H1 (cell line): Measurements from ENCODE around the gene ANKRD66. TPM values are rescaled to one million over a fixed set of nuclear protein-coding genes. Genes with fewer than 3 reads are reported as not detected.
A peak's percentile ranks its signal among the peaks of the same experiment; 100 is the strongest.

ENCODE experiments used
- CTCF ChIA-PET: fragments of 300-600 bp; sonication (Branson Sonifier 250); formaldehyde crosslinking; loops from one replicate; lab custom pipeline; 2021; ENCODE audit not compliant: partially characterized antibody; lab: Charles Lee
- POLR2A ChIA-PET: fragments of 300-600 bp; sonication (Branson Sonifier 250); formaldehyde crosslinking; loops from one replicate; lab custom pipeline; 2021; ENCODE audit warnings: inconsistent platforms; ENCODE audit not compliant: partially characterized antibody; lab: Charles Lee
- DNase-seq, 2 experiments: peaks; one replicate each; pipeline versions ENCODE4 v3.0.0 to v3.0.0-alpha.2; 2010 to 2022; ENCODE audit warnings: low spot score in 2 of 2, low read depth in 1 of 2, mixed read lengths in 1 of 2
- FAIRE-seq: peaks from 2 replicates; lab custom pipeline; 2011; peaks lifted over from hg19 to GRCh38; lab: Jason Lieb, UNC
- H2AFZ ChIP-seq: 2 replicates; pipeline ENCODE4 v1.8.1; 2012; ENCODE audit warnings: low read length, inconsistent platforms
- H2AK5ac ChIP-seq: 2 replicates; pipeline ENCODE4 v1.6.1; 2013; ENCODE audit warnings: low read depth, low read length
- H2BK120ac ChIP-seq: replicated peaks from 2 replicates; pipeline ENCODE3; 2013; ENCODE audit warnings: low read depth, low read length, inconsistent platforms
- H2BK12ac ChIP-seq: 2 replicates; pipeline ENCODE4 v1.6.1; 2013; ENCODE audit warnings: low read depth, low read length
- H2BK15ac ChIP-seq: 2 replicates; pipeline ENCODE4 v1.6.1; 2013; ENCODE audit warnings: low read length
- H2BK20ac ChIP-seq: 2 replicates; pipeline ENCODE4 v1.6.1; 2013; ENCODE audit warnings: low read length
- H2BK5ac ChIP-seq: 2 replicates; pipeline ENCODE4 v1.6.1; 2013; ENCODE audit warnings: low read depth, low read length
- H3K14ac ChIP-seq: 2 replicates; pipeline ENCODE4 v1.6.1; 2013; ENCODE audit warnings: inconsistent platforms; ENCODE audit not compliant: insufficient read length
- H3K18ac ChIP-seq: 2 replicates; pipeline ENCODE4 v1.6.1; 2013; ENCODE audit warnings: low read length; ENCODE audit errors: extremely low read depth
- H3K23ac ChIP-seq: 2 replicates; pipeline ENCODE4 v1.6.1; 2013; ENCODE audit warnings: inconsistent platforms; ENCODE audit not compliant: insufficient read length
- H3K23me2 ChIP-seq: 2 replicates; pipeline ENCODE4 v1.6.1; 2013; ENCODE audit warnings: low read depth, low read length
- H3K27ac ChIP-seq: 2 replicates; pipeline ENCODE4 v1.6.1; 2011; ENCODE audit warnings: low read depth, low read length, inconsistent platforms
- H3K27me3 ChIP-seq, 4 experiments: replicated peaks in 1 of 4; 1 replicate in 1 of 4; 2 replicates in 3 of 4; pipeline versions ENCODE4 v1.6.1 to v1.8.1; 2011 to 2013; ENCODE audit warnings: low read length in 3 of 4, mild to moderate bottlenecking in 3 of 4, inconsistent platforms in 2 of 4, mixed read lengths in 2 of 4, moderate library complexity in 1 of 4; ENCODE audit not compliant: control insufficient read depth in 3 of 4, insufficient read depth in 3 of 4; ENCODE audit errors: extremely low read depth in 1 of 4
- H3K36me3 ChIP-seq, 4 experiments: 2 replicates each; pipeline versions ENCODE4 v1.6.1 to v1.8.1; 2011 to 2013; ENCODE audit warnings: mild to moderate bottlenecking in 4 of 4, low read length in 3 of 4, moderate library complexity in 2 of 4, control low read depth in 1 of 4, inconsistent platforms in 1 of 4; ENCODE audit not compliant: insufficient read depth in 4 of 4, control insufficient read depth in 2 of 4
- H3K4ac ChIP-seq: replicated peaks from 2 replicates; pipeline ENCODE3; 2013; ENCODE audit warnings: low read length, low read depth, mixed read lengths, inconsistent platforms; ENCODE audit not compliant: insufficient read length
- H3K4me1 ChIP-seq, 4 experiments: replicated peaks in 1 of 4; 1 replicate in 1 of 4; 2 replicates in 3 of 4; pipeline versions ENCODE4 v1.6.1 to v1.8.1; 2011 to 2013; ENCODE audit warnings: low read length in 3 of 4, inconsistent platforms in 2 of 4, mixed read lengths in 1 of 4; ENCODE audit not compliant: insufficient read depth in 4 of 4, control insufficient read depth in 3 of 4
- H3K4me2 ChIP-seq, 2 experiments: 2 replicates each; pipeline versions ENCODE4 v1.6.1 to v1.8.1; 2011 to 2013; ENCODE audit warnings: low read depth in 2 of 2, low read length in 2 of 2, control low read depth in 1 of 2, inconsistent platforms in 1 of 2, mild to moderate bottlenecking in 1 of 2; ENCODE audit not compliant: insufficient read depth in 1 of 2
- H3K4me3 ChIP-seq, 4 experiments: fragments of 200-600, 300-600 bp in 1 of 4; sonication (generic), shearing (Covaris generic), sonication (Bioruptor Twin) in 1 of 4; 2 replicates each; pipeline versions ENCODE4 v1.5.1 to v1.8.1; 2011 to 2016; ENCODE audit warnings: low read length in 4 of 4, low read depth in 3 of 4, control low read depth in 2 of 4, inconsistent platforms in 2 of 4, mild to moderate bottlenecking in 2 of 4, mixed read lengths in 1 of 4, moderate library complexity in 1 of 4; ENCODE audit not compliant: insufficient read depth in 2 of 4; ENCODE audit errors: extremely low read depth in 1 of 4
- H3K56ac ChIP-seq: replicated peaks from 2 replicates; pipeline ENCODE3; 2013; ENCODE audit warnings: low read depth, mild to moderate bottlenecking, mixed read lengths, low read length, inconsistent platforms; ENCODE audit not compliant: insufficient read length
- H3K79me1 ChIP-seq: 2 replicates; pipeline ENCODE4 v1.6.1; 2013; ENCODE audit warnings: low read depth, low read length, control low read depth
- H3K79me2 ChIP-seq, 2 experiments: 2 replicates each; pipeline versions ENCODE4 v1.6.1 to v1.8.1; 2012 to 2013; ENCODE audit warnings: low read length in 2 of 2, mild to moderate bottlenecking in 2 of 2, inconsistent platforms in 1 of 2; ENCODE audit not compliant: insufficient read depth in 2 of 2, control insufficient read depth in 1 of 2
- H3K9ac ChIP-seq, 4 experiments: replicated peaks in 1 of 4; 1 replicate in 1 of 4; 2 replicates in 3 of 4; pipeline versions ENCODE4 v1.6.1 to v1.8.1; 2011 to 2013; ENCODE audit warnings: low read depth in 3 of 4, low read length in 3 of 4, control low read depth in 2 of 4, mild to moderate bottlenecking in 2 of 4, moderate library complexity in 2 of 4, inconsistent platforms in 1 of 4; ENCODE audit errors: extremely low read depth in 1 of 4
- H3K9me3 ChIP-seq, 2 experiments: 2 replicates each; pipeline versions ENCODE4 v1.6.1 to v1.8.1; 2012 to 2013; ENCODE audit warnings: mild to moderate bottlenecking in 2 of 2, moderate library complexity in 2 of 2, control low read depth in 1 of 2, inconsistent platforms in 1 of 2, low read depth in 1 of 2, low read length in 1 of 2, mixed read lengths in 1 of 2; ENCODE audit not compliant: insufficient read depth in 2 of 2
- H4K20me1 ChIP-seq, 2 experiments: replicated peaks in 1 of 2; 2 replicates each; pipeline versions ENCODE3 to v1.8.1; 2011 to 2013; ENCODE audit warnings: inconsistent platforms in 2 of 2, low read length in 2 of 2, mild to moderate bottlenecking in 1 of 2; ENCODE audit not compliant: insufficient read depth in 2 of 2, control insufficient read depth in 1 of 2
- H4K5ac ChIP-seq: 2 replicates; pipeline ENCODE4 v1.6.1; 2013; ENCODE audit warnings: low read length, low read depth, mixed read lengths, inconsistent platforms; ENCODE audit not compliant: insufficient read length
- H4K8ac ChIP-seq: 2 replicates; pipeline ENCODE4 v1.8.0; 2013; ENCODE audit warnings: mild to moderate bottlenecking, moderate library complexity, low read length, inconsistent platforms; ENCODE audit not compliant: insufficient read depth; ENCODE audit errors: extremely low read depth
- H4K91ac ChIP-seq: replicated peaks from 2 replicates; pipeline ENCODE3; 2013; ENCODE audit warnings: low read length, mixed read lengths, inconsistent platforms; ENCODE audit not compliant: insufficient read length
- ASH2L ChIP-seq: fragments of 200-600, 300-600 bp; sonication (generic); IDR thresholded peaks from one replicate; pipeline ENCODE4 v1.7.1; 2017; ENCODE audit warnings: low read length
- KDM4A ChIP-seq: IDR thresholded peaks from one replicate; pipeline ENCODE4 v1.7.1; 2012; ENCODE audit warnings: low read depth, mild to moderate bottlenecking, moderate library complexity, low read length, inconsistent platforms; ENCODE audit not compliant: severe bottlenecking
- WGBS, 2 experiments: shearing (Covaris generic) in 1 of 2; methylation state at CpG; one replicate each; pipeline versions ENCODE4 v1.1.6 to v1.1.7; 2013 to 2015; ENCODE audit warnings: low lambda C conversion rate in 2 of 2, mixed read lengths in 2 of 2, inconsistent platforms in 1 of 2, low coverage in 1 of 2, missing lambda C conversion rate in 1 of 2; ENCODE audit not compliant: insufficient replicate concordance in 2 of 2, insufficient coverage in 1 of 2, insufficient read length in 1 of 2; ENCODE audit errors: extremely low coverage in 1 of 2, missing lambda C conversion rate in 1 of 2; 5-methylcytosine and 5-hydroxymethylcytosine counted together
- polyA plus RNA-seq, 7 experiments: library from polyadenylated mRNA; depleted of rRNA in 3 of 7; stranded (reverse) in 5 of 7; unstranded in 2 of 7; fragments of >200 nt in 5 of 7; fragments of 200-250 nt in 2 of 7; gene quantifications; 1 replicate in 5 of 7; 2 replicates in 1 of 7; 4 replicates in 1 of 7; pipeline versions ENCODE4 v1.2.1 to v1.2.3, GENCODE V29; 2011 to 2013; ENCODE audit warnings: missing spikeins in 2 of 7, mixed read lengths in 2 of 7
- total RNA-seq: library from RNA; stranded (reverse); fragmentation: NEBNext Ultra II Directional; extraction: Animal tissue kit (Norgen Biotek cat#: 25700); gene quantifications from 2 replicates; pipeline ENCODE4 v1.2.1, GENCODE V29; 2021

Gene ANKRD66
- total and polyA plus RNA-seq, 2 of the 8 experiments (the other 6 are each of a cell fraction or from before 2014, with no cell fraction given) = 0.05 TPM; not detected in 1

GRCh38 chr6:46748940-46749503 is 2.3 kb downstream of the ANKRD66 start:
- no peak overlapping the region for H3K14ac ChIP-seq
- peak overlapping the region; percentile 77 for H4K5ac ChIP-seq

More at GRCh38 chr6:46748940-46749503, 2.3 kb downstream of the ANKRD66 start:
- no peaks in the 10 kb centered on the region for H3K79me1 ChIP-seq
- H2BK120ac ChIP-seq = peak overlapping the region; percentile 1
- no peak overlapping the region for H2AK5ac ChIP-seq
- 0 out of 2 replicates have a peak overlapping the region, but pooled peaks have one; percentile 53 for H2BK15ac ChIP-seq
- peak overlapping the region in 1 of 4 experiments; percentile 18; a peak in 1 of 8 replicates for H3K4me3 ChIP-seq
- no peaks in the 10 kb centered on the region for H3K79me2 ChIP-seq
- ChIA-PET POLR2A (interaction anchor here (1.9 kb wide), 1 partner anchor 14 kb away, joined by 15 read pairs; the partner anchor contains the start of gene PLA2G7), CTCF (interaction anchor here (1.1 to 5.3 kb wide), 3 partner anchors 14 to 330 kb away, joined by 3 to 41 read pairs (median 3); partner anchors contain the start of gene PLA2G7)
- peak overlapping the region; percentile 75 for H4K8ac ChIP-seq
- H3K9me3 ChIP-seq = no peaks in the 10 kb centered on the region
- no peaks in the 10 kb centered on the region for H3K36me3 ChIP-seq
- H4K20me1 ChIP-seq = no peaks in the 10 kb centered on the region
- H3K4me1 ChIP-seq = peaks cover 2 to 10% (median 4%) of the 10 kb centered on the region in 4 experiments; a peak in 6 of 7 replicates
- peak overlapping the region; percentile 57; the same call in 1 of the 2 replicates for H2BK5ac ChIP-seq
- H3K27ac ChIP-seq = peak overlapping the region; percentile 19; the same call in 1 of the 2 replicates
- FAIRE-seq (no peak), DNase-seq (no peak)
- peak overlapping the region; percentile 28 to 61; a peak in 3 of 4 replicates for H3K4me2 ChIP-seq
- peak overlapping the region; percentile 70 for H3K4ac ChIP-seq
- H2BK12ac ChIP-seq = peak overlapping the region; percentile 64; the same call in 1 of the 2 replicates
- WGBS, 2 experiments = 85% methylated on average over 5 of the region's 5 CpGs; no CpG with 5 or more reads in 1 of the 2 experiments
- no peaks in the 10 kb centered on the region for H3K23me2 ChIP-seq
- H2BK20ac ChIP-seq = peak overlapping the region; percentile 83; the same call in 1 of the 2 replicates
- H4K91ac ChIP-seq = peak overlapping the region; percentile 72
- H3K9ac ChIP-seq = no peak overlapping the region
- no peak overlapping the region for H3K23ac ChIP-seq
- H3K27me3 ChIP-seq = no peaks in the 10 kb centered on the region
- no peak overlapping the region for H2AFZ ChIP-seq
- TF ChIP-seq ASH2L = peak; percentile 33
- TF ChIP-seq KDM4A = no peak
- peak overlapping the region; percentile 90; the same call in 1 of the 2 replicates for H3K18ac ChIP-seq
- H3K56ac ChIP-seq = no peak overlapping the region
